GM10847 (cell line): ENCODE results near the gene CLNS1A.

Experiments used
- POLR2A ChIP-seq: IDR thresholded peaks from 2 replicates; pipeline ENCODE4 v1.6.1; 2011; ENCODE audit not compliant: insufficient read length; ENCODE audit errors: extremely low read depth

The CLNS1A gene, protein sequence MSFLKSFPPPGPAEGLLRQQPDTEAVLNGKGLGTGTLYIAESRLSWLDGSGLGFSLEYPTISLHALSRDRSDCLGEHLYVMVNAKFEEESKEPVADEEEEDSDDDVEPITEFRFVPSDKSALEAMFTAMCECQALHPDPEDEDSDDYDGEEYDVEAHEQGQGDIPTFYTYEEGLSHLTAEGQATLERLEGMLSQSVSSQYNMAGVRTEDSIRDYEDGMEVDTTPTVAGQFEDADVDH

DNA sequence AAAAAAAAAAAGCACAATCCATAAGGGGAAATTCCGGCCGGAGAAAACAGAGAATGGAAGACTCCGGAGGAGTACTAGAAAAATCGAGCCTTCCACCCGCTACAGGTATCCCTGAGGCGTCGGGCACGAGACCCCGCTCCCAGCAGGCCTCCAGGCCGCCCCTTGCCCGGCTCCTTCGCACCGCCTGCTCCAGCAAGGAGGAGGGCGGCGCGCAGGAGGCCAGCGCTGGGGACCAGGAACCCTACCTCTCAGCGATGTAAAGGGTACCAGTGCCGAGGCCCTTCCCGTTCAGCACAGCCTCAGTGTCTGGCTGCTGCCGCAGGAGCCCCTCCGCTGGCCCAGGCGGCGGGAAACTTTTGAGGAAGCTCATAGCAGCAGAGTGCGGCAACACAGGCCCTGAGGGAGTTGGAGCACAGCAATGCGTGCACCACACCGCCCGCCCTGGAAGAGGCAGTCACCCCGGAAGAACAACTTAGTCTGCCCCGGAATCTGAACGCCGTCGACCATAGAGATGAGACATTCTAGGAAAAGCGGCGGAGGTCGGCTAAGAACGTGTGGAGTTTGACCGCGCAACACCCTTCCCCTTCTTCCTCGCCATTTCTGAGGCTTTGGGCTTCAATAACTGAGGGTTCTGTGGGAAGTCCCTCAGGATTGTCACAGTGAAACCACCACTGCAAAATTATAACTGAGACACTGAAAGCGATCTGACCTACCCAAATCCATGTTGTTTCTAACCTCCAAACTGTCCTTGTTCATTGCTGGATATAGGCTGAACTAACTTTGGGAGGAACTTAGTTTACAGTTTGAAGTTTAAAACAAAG, at the start of gene CLNS1A:
CLNS1A (minus strand) TSS at position 450 of the 821 bp plus-strand sequence; CDS start at position 370, 80 bp downstream.
- peak; percentile 79 for TF ChIP-seq POLR2A

DNA sequence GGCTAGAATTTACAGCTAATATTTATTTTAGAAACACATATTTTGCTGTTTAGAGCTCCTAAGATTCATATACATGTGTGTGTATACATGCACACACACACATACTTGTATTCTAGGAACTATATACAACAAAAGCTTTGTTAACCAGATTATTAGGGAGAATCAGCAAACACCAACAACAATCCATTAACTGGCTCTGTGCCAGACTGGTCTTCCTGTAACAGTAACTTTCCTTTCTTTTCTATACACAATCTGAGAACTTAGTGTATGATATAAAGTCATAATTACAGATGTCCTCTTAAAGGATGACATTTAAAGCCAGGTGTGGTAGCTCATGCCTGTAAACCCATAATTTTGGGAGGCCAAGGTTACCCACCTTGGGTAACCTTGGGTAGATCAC, 49.5 kb upstream of the CLNS1A start:
- no peak for TF ChIP-seq POLR2A

DNA sequence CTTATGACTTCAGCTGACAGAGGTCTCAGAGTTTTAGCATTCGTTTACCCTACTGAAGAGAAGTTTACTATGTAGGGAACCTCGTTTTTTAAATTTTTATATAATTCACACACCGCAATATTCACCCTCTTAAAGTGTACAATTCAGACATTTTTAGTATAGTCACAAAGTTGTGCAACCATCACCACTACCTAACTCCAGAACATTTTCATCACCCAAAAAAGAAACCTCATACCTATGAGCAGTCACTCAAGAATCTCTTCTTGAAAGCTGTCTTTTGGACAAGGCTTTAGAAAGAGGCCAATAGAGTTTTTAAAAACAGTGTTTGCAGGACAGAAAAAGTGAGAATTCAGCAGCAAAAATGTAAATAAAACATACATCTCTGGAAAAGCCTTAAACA, 39.5 kb upstream of the CLNS1A start:
- TF ChIP-seq POLR2A = no peak

DNA sequence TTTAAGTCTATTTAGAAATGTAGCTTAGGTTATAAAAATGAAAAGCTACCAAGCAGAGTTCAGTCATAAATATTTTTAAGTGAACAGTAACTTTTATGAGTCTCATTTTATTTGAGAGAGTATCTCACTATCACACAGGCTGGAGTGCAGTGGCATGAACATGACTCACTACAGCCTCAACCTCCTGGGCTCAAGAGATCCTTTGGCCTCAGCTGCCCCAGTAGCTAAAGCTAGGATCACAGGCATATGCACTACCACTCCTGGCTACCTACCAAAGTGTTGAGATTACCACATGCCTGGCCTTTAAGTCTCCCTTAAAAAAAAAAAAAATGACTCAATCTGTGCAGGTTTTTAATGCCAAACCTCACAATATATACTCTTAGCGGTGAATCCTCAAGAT, 34.7 kb upstream of the CLNS1A start:
- no peak for TF ChIP-seq POLR2A

DNA sequence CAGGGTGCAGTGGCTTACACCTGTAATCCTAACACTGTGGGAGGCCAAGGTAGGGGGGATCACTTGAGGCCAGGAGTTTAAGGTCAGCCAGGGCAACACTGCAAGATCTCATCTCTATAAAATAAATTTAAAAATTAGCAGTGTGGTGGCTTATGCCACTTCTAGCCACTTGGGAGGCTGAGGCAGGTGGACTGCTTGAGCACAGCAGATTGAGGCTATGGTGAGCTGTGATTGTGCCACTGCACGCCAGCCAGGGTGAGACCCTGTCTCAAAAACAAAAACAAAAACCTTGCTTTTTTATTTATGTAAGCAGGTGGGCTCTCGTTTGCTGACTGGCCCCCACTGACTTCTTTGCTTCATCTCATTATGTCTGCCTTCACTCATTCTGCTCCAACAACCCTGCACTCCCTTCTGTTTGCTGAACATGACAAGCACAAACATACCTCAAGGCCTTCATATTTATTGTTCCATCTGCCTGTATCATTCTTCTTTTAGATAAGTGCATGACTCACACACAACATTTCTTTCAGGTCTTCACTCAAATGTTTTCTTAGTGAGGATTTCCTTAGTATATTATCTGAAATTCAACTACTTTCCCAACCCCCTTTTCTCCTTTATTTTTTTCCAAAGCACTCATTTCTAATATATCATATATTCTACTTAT, 32.4 kb upstream of the CLNS1A start:
- TF ChIP-seq POLR2A = no peak

DNA sequence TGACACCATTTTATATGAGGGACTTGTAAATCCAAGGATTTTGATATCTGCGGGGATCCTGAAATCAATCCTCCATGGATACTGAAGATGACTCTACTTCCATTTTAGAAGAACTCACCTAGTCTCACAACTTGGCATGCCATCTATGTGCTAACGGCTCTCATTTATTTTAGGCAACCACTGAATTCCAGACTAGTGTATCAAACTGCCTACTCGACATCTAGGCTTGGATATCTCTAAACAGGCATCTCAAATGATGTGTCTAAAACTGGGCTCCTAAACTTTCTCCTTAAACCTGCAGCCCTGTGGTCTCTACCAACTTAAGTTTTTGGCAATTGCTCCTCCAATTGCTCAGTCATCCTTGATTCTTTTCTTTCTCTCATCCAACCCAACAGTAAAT, 31.2 kb upstream of the CLNS1A start:
- no peak for TF ChIP-seq POLR2A

DNA sequence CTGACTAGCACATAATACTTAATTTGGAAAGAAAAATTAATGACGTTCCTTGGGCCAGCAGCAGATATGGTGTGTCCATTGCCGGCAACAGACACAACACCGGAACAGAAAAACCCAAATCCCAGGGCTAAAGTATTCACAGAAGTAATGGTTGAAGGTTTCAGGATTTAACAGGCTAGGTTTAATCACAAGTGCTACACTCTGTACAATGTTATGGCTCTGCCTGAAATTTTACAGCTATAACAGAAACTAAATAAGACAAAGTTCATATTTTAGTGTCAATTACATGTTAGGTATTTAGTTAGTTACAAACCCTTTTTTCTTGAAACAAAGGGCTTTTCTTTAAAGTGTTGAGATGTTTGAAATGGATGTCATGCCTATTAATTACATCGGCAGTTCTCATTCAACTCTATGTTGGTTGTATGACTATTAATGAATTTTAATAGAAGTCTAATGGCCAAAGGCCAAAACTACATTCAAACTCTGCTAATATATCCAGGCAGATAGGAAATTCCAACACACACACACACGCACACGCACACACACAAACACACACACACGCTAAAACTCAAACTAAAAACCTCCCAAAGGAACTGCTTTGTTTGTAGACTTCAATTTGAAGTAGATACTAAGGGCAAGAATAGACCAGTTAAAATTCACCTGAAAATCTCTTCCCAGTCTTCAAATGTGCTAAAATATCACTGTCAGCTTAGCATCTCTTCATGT, 27.8 kb upstream of the CLNS1A start:
- no peak for TF ChIP-seq POLR2A

DNA sequence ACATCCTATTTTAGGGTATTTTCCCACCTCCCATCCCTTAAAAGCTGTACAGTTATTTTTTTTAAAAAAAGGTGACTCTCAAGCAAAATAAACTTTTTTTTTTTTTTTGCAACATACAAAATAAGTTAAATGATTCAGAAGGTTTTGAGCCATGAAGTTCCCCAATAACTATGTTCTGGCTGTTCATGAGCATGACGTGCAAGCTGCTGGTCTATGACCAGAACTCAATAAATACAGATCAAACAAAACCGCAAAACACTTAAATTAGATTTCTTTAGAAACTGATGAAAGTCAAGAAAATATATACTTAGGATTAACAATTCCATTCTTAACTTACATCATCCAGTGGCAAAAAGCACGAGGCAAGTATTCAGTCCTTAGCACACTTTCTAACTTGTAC, 24.1 kb upstream of the CLNS1A start:
- no peak for TF ChIP-seq POLR2A

DNA sequence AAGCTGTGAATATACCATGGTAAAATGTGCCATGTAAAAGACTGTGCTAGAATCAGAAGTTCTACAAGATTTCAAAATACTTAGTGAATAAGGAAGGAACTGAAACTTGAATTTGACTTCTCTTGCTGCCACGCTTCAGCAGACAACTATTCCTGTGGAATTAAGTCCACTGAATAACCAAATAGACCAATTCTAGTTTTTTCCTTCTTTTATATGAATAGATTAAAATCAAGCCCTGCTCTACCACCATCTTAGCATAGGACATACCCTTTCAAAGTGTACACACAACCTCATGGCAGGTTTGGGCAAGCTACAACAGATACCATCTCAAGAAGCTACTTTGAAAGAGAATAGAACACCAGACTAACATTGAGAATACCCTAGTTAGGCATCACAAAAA, 23.4 kb upstream of the CLNS1A start:
- no peak for TF ChIP-seq POLR2A

DNA sequence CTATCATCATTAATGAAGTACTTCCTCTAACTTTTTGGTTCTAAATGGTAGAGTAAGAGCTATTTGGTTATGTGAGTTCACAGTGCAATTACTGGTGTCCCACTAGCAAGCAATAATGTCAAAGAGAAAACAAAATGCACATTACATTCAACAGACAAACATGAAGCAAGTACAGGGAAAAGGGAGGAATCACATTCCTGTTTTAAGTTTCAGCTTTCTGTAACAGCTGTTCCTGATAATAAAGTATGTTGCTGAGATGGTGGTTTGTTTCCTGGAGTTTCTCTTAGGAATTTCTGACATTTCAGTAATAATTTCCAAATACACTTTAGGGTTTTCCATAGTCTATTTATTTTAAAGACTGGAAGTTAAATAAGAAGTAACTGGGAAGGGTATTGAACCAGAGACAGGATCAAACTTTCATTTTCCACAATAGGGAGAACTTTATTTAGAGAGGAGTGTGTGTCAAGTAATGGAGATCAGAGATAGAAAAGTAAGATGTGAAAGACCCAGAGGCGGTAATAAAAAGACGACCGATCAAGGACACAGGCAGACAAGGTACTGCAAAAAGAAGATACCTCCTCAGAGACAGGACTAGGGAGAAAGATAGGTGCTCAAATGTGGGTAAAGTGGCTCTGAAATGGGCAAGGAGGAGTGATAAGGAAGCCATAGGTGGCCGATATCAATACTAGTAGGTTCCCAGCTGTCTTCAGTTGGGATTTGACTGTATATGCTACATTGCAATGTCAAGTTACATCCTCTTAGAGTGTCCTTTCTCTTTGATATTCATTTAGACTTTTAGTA, 20.8 kb upstream of the CLNS1A start:
- TF ChIP-seq POLR2A = no peak

DNA sequence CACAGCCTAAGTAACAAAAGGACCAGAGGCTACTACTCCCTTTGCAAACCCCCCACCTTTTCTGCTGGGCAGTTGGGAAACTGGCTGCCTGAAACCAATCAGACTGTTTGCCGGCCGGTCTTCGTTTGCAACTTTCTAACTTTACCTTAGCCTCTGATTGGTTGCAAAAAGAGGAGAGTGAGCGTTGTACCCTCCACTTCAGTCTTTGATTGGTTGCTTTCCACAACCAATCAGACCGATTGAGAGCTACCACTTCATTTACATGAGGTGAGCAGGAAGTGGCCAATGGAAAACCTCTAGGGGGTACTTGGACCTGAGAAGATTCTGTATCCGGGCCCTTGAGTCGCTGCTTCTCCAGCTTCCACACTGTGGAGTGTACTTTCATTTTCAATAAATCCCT, 18.8 kb upstream of the CLNS1A start:
- TF ChIP-seq POLR2A = no peak

DNA sequence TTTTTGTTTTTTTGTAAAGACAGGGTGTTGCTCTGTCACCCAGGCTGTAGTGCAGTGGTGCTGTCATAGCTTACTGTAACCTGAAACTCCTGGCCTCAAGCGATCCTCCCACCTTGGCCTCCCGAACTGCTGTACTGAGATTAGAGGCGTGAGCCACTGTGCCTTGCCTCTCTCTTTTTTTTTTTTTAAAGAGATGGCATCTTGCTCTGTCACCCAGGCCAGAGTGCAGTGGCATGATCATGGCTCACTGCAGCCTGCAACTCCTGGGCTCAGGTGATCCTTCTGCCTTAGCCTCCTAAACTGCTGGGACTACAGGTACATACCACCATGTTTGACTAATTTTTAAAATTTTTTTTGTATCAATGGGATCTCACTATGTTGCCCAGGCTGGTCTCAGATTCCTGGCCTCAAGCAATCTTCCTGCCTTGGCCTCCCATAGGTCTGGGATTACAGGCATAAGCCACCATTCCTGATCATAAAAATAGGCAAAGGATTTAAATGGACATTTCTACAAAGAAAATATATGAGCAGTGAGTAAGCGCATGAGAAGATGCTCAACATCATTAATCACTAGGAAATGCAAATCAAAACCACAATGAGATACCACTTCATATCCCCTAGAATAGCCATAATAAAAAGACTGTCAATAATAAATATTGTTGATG, 17.3 kb upstream of the CLNS1A start:
- TF ChIP-seq POLR2A = no peak

DNA sequence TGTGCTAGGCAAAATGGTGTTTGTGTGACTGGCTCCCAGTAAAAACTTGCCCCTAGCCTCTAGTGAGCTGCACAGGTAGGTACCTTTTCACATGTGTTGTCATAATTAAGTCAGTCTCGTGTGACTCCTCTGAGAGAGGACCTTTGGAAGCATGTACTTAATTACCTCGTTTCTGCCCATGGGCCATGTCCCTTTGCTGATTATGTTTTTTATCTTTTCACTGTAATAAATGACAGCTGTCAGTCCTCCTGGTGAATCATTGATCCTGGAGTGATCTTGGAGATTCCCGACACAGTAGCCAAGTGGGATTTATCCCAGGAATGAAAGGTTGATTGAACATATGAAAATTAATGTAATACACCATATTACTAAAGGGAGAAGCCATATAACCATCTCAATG, 12.5 kb upstream of the CLNS1A start:
- no peak for TF ChIP-seq POLR2A

DNA sequence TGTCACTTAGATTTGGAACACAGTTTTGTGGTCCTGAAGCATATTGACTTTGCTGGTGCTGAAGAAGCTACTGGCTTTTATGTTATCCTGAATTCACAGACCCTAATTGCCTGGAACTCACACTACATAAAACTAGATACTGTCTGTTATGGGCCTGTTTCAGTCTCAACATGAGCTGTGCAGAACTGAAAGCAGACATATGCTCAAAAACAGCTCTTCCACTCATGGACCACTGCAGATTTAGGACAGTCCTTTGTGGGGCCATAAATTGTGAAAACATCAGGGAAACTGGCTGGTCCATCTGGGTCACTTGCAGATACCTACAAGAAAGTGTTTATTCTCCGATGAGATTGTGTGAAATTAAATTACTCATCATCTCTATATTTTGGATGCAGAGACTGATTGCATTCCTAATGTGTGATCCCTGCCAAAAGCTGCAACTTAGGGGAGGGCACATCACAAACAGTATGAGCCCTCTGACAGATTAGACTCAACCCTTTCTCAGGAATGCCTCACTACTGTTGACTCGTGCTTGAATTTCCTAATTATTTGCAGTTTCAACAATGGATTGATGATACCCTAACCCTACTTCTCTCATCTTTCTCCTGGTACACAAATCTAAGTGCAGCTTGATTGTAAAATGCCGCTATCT, 10.2 kb upstream of the CLNS1A start:
- TF ChIP-seq POLR2A = no peak

DNA sequence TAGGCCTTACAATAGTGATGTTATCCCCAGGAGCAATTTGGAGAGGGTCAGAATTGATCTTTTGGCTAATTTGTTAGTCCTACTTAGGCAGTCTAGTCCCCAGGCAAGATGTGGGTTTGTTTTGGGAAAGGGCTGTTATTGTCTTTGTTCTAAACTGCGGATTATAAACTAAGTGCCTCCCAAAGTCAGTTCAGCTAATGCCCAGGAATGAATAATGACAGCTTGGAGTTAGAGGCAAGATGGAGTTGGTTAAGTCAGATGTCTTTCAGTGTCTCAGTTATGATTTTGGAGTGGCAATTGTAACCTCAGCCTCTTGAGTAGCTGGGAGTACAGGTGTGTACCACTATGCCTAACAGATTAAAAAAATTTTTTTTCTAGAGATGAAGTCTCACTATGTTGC, 7.3 kb upstream of the CLNS1A start:
- no peak for TF ChIP-seq POLR2A
